ENCODE data around the gene CACNB4. TPM values are rescaled to one million over a fixed set of nuclear protein-coding genes. Genes with fewer than 3 reads are reported as not detected.
"Not testable (repeated sequence)": the region's sequence is repeated elsewhere in the genome, so short reads cannot be mapped to it uniquely, and the experiment has no call there.

CACNB4 gene
- total and polyA plus RNA-seq, 2 of the 4 experiments (the other 2 are of a cell fraction) = 0.12 to 0.36 TPM

GRCh38 chr2:151916632-151917031, 182.2 kb downstream of the CACNB4 start:
- dilution Hi-C loops (cut with HindIII; ENCODE audit: low sequenced_read_pairs, unreplicated experiment) (no loop called here), in situ Hi-C loops (cut with MboI; ENCODE audit: low sequenced_read_pairs) (no loop called here), intact Hi-C loops (cut with micrococcal nuclease) (no loop called here)
- ATAC-seq (ENCODE audit: low read depth) (no peak), DNase-seq (no peak)
- Histone ChIP-seq H3K79me1 (ENCODE audit: low read depth in 1 of 2, low read length in 2 of 2) (no peaks in the 10 kb centered on the region), H2AFZ (replicated peaks; ENCODE audit: low read length, poor library complexity) (no peak overlapping the region), H2BK20ac (ENCODE audit: low read depth, low read length) (no peak overlapping the region), H3K4ac (ENCODE audit: low read depth, low read length) (no peak overlapping the region), H4K5ac (ENCODE audit: low read depth, low read length) (no peak overlapping the region), H3K14ac (replicated peaks; ENCODE audit: low read depth, low read length) (no peak overlapping the region), H4K8ac (ENCODE audit: low read depth in 2 of 2, low read length in 2 of 2) (no peak overlapping the region), H3K27ac (ENCODE audit: insufficient read depth, low read length) (no peak overlapping the region), H2BK120ac (ENCODE audit: low read depth, low read length) (no peak overlapping the region), H3K4me2 (ENCODE audit: low read depth, low read length) (no peak overlapping the region), H3K36me3 (ENCODE audit: control insufficient read depth, insufficient read depth, low read length) (no peaks in the 10 kb centered on the region), H2AK5ac (ENCODE audit: low read depth, low read length) (no peak overlapping the region), H3K27me3 (ENCODE audit: control insufficient read depth, insufficient read depth, low read length) (no peaks in the 10 kb centered on the region), H3K9me3 (ENCODE audit: control insufficient read depth, insufficient read depth, low read length) (no peaks in the 10 kb centered on the region), H3K9ac (ENCODE audit: low read depth, low read length) (no peak overlapping the region), H3K4me3 (ENCODE audit: insufficient read depth, low read depth, low read length) (no peak overlapping the region), H2BK5ac (ENCODE audit: low read depth, low read length, poor library complexity, severe bottlenecking) (no peak overlapping the region), H3K56ac (ENCODE audit: extremely low read depth, insufficient read depth, low read length) (no peak overlapping the region), H2BK15ac (ENCODE audit: low read depth, low read length) (no peak overlapping the region), H4K91ac (ENCODE audit: insufficient read depth, low read depth, low read length) (no peak overlapping the region), H2AK9ac (replicated peaks; ENCODE audit: low read depth, low read length, poor library complexity) (no peak overlapping the region), H4K20me1 (ENCODE audit: insufficient read depth, low read length) (no peaks in the 10 kb centered on the region), H3K4me1 (ENCODE audit: control insufficient read depth, insufficient read depth, low read length) (no peaks in the 10 kb centered on the region), H3K9me1 (ENCODE audit: insufficient read depth, low read length) (no peaks in the 10 kb centered on the region), H3K23ac (ENCODE audit: low read depth, low read length) (no peak overlapping the region), H3K18ac (ENCODE audit: low read depth, low read length) (no peak overlapping the region)
- POLR2A ChIA-PET (ENCODE audit: unreplicated experiment) = no interaction called here
- CTCF ChIA-PET = interaction anchor here (0.6 kb wide), 1 partner anchor 308 kb away, joined by 8 read pairs; no protein-coding TSS in a partner anchor
- no TSS peak for BruUV-seq (replicated peaks)
- TF ChIP-seq, protein P1, sequence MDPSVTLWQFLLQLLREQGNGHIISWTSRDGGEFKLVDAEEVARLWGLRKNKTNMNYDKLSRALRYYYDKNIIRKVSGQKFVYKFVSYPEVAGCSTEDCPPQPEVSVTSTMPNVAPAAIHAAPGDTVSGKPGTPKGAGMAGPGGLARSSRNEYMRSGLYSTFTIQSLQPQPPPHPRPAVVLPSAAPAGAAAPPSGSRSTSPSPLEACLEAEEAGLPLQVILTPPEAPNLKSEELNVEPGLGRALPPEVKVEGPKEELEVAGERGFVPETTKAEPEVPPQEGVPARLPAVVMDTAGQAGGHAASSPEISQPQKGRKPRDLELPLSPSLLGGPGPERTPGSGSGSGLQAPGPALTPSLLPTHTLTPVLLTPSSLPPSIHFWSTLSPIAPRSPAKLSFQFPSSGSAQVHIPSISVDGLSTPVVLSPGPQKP (IDR thresholded peaks at IDR 0.05; ENCODE audit: borderline replicate concordance, low read depth, low read length) = no peak
- no peak for TF ChIP-seq CEBPB (IDR thresholded peaks at IDR 0.05; ENCODE audit: low read depth, low read length)
- TF ChIP-seq NFE2L2 (IDR thresholded peaks at IDR 0.05; ENCODE audit: low read depth, low read length) = no peak
- TF ChIP-seq FOS (IDR thresholded peaks at IDR 0.05; ENCODE audit: low read depth, low read length) = no peak
- TF ChIP-seq, protein P2, sequence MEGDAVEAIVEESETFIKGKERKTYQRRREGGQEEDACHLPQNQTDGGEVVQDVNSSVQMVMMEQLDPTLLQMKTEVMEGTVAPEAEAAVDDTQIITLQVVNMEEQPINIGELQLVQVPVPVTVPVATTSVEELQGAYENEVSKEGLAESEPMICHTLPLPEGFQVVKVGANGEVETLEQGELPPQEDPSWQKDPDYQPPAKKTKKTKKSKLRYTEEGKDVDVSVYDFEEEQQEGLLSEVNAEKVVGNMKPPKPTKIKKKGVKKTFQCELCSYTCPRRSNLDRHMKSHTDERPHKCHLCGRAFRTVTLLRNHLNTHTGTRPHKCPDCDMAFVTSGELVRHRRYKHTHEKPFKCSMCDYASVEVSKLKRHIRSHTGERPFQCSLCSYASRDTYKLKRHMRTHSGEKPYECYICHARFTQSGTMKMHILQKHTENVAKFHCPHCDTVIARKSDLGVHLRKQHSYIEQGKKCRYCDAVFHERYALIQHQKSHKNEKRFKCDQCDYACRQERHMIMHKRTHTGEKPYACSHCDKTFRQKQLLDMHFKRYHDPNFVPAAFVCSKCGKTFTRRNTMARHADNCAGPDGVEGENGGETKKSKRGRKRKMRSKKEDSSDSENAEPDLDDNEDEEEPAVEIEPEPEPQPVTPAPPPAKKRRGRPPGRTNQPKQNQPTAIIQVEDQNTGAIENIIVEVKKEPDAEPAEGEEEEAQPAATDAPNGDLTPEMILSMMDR (conservative IDR thresholded peaks at IDR 0.05; ENCODE audit: low read depth, low read length) = no peak
- no peak for TF ChIP-seq POLR2A (IDR thresholded peaks at IDR 0.05; ENCODE audit: low read depth, low read length)
- WGBS, 2 experiments (ENCODE audit: extremely low coverage in 2 of 2, insufficient read length in 1 of 2) = no CpG with 5 or more reads among the region's 5 CpGs

DNA sequence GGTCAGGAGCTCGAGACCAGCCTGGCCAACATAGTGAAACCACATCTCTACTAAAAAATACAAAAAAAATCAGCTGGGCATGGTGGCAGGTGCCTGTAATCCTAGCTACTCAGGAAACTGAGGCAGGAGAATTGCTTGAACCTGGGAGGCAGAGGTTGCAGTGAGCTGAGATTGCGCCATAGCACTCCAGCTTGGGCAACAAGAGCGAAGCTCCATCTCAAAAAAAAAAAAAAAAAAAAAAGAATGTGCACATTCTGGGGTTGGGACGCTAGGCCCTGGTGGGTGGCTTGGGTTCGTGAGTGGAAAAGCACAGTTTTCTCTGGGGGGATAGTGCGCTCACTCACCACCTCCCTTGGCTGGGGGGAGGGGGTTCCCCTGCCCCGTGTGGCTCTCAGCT, 183.2 kb downstream of the CACNB4 start:
- ATAC-seq (ENCODE audit: low read depth); H2BK5ac ChIP-seq (ENCODE audit: low read depth, low read length, poor library complexity, severe bottlenecking); H3K9ac ChIP-seq (ENCODE audit: low read depth, low read length); H3K79me1 ChIP-seq (ENCODE audit: low read depth in 1 of 2, low read length in 2 of 2); H2AFZ ChIP-seq (replicated peaks; ENCODE audit: low read length, poor library complexity); H4K5ac ChIP-seq (ENCODE audit: low read depth, low read length); H2AK9ac ChIP-seq (replicated peaks; ENCODE audit: low read depth, low read length, poor library complexity); H3K9me1 ChIP-seq (ENCODE audit: insufficient read depth, low read length); H3K14ac ChIP-seq (replicated peaks; ENCODE audit: low read depth, low read length); H2BK15ac ChIP-seq (ENCODE audit: low read depth, low read length); dilution Hi-C loops (cut with HindIII; ENCODE audit: low sequenced_read_pairs, unreplicated experiment); DNase-seq; H3K4me2 ChIP-seq (ENCODE audit: low read depth, low read length); H2AK5ac ChIP-seq (ENCODE audit: low read depth, low read length); intact Hi-C loops (cut with micrococcal nuclease); BruUV-seq (replicated peaks); H3K9me3 ChIP-seq (ENCODE audit: control insufficient read depth, insufficient read depth, low read length); H3K23ac ChIP-seq (ENCODE audit: low read depth, low read length); H3K36me3 ChIP-seq (ENCODE audit: control insufficient read depth, insufficient read depth, low read length); H2BK120ac ChIP-seq (ENCODE audit: low read depth, low read length); POLR2A ChIA-PET (ENCODE audit: unreplicated experiment); H3K27ac ChIP-seq (ENCODE audit: insufficient read depth, low read length); H3K4me3 ChIP-seq (ENCODE audit: insufficient read depth, low read depth, low read length); H3K27me3 ChIP-seq (ENCODE audit: control insufficient read depth, insufficient read depth, low read length); H4K20me1 ChIP-seq (ENCODE audit: insufficient read depth, low read length); H3K4me1 ChIP-seq (ENCODE audit: control insufficient read depth, insufficient read depth, low read length); in situ Hi-C loops (cut with MboI; ENCODE audit: low sequenced_read_pairs); H3K4ac ChIP-seq (ENCODE audit: low read depth, low read length); H3K56ac ChIP-seq (ENCODE audit: extremely low read depth, insufficient read depth, low read length); H4K91ac ChIP-seq (ENCODE audit: insufficient read depth, low read depth, low read length); H3K18ac ChIP-seq (ENCODE audit: low read depth, low read length); H2BK20ac ChIP-seq (ENCODE audit: low read depth, low read length); H4K8ac ChIP-seq (ENCODE audit: low read depth in 2 of 2, low read length in 2 of 2): not testable (repeated sequence)
- WGBS, 2 experiments (ENCODE audit: extremely low coverage in 2 of 2, insufficient read length in 1 of 2) = no CpG with 5 or more reads among the region's 7 CpGs
- CTCF ChIA-PET = interaction anchor here (0.6 kb wide), 2 partner anchors 176 to 927 kb away, joined by 5 to 7 read pairs; no protein-coding TSS in a partner anchor
